ENCODE data around the gene SLC6A2. TPM values are rescaled to one million over a fixed set of nuclear protein-coding genes. Genes with fewer than 3 reads are reported as not detected.

The SLC6A2 gene
- total RNA-seq, 2 donors from 2014 or later = 1.1 TPM; not detected in 1

GRCh38 chr16:55682086-55682485, 26.3 kb downstream of the SLC6A2 start:
- Mint-ChIP-seq H3K4me1 (no peaks in the 10 kb centered on the region), H3K27me3 (ENCODE audit: insufficient read depth) (no peaks in the 10 kb centered on the region), H3K9me3 (no peaks in the 10 kb centered on the region), H3K27ac (no peak overlapping the region), H3K36me3 (ENCODE audit: low read depth) (no peaks in the 10 kb centered on the region), H3K4me3 (no peak overlapping the region)
- Histone ChIP-seq H3K9me3 (ENCODE audit: control insufficient read depth, low read length) (no peaks in the 10 kb centered on the region), H3K4me1 (ENCODE audit: control insufficient read depth, insufficient read depth, low read length) (no peaks in the 10 kb centered on the region), H3K27me3 (ENCODE audit: control insufficient read depth, insufficient read depth, low read length, poor library complexity, severe bottlenecking) (no peaks in the 10 kb centered on the region), H3K9ac (ENCODE audit: extremely low read depth, low read length, poor library complexity, severe bottlenecking) (no peak overlapping the region), H3K36me3 (ENCODE audit: control insufficient read depth, insufficient read depth, low read length) (no peaks in the 10 kb centered on the region), H3K27ac (ENCODE audit: low read depth, low read length) (no peak overlapping the region), H3K4me3 (ENCODE audit: low read length) (no peak overlapping the region)
- DNase-seq = no peak
- WGBS, 2 experiments (ENCODE audit: insufficient coverage in 1 of 2, insufficient read length in 1 of 2) = 78 to 91% methylated on average over 5 to 7 of the region's 7 CpGs
- no peak for TF ChIP-seq CTCF (conservative IDR thresholded peaks at IDR 0.05)

GRCh38 chr16:55685973-55686372, 30.2 kb downstream of the SLC6A2 start:
- no peaks in the 10 kb centered on the region for H3K27me3 Mint-ChIP-seq (ENCODE audit: insufficient read depth)

GRCh38 chr16:55686671-55687070, 30.9 kb downstream of the SLC6A2 start:
- 85 to 100% methylated on average over 1 of the region's 1 CpG for WGBS, 2 experiments (ENCODE audit: insufficient coverage in 1 of 2, insufficient read length in 1 of 2)
- Mint-ChIP-seq H3K36me3 (ENCODE audit: low read depth) (no peaks in the 10 kb centered on the region), H3K4me3 (no peak overlapping the region), H3K9me3 (no peaks in the 10 kb centered on the region), H3K27me3 (ENCODE audit: insufficient read depth) (no peaks in the 10 kb centered on the region), H3K4me1 (no peaks in the 10 kb centered on the region), H3K27ac (no peak overlapping the region)
- H3K9ac ChIP-seq (ENCODE audit: extremely low read depth, low read length, poor library complexity, severe bottlenecking) = no peak overlapping the region
- no peaks in the 10 kb centered on the region for H3K9me3 ChIP-seq (ENCODE audit: control insufficient read depth, low read length)
- no peaks in the 10 kb centered on the region for H3K4me1 ChIP-seq (ENCODE audit: control insufficient read depth, insufficient read depth, low read length)
- TF ChIP-seq CTCF (conservative IDR thresholded peaks at IDR 0.05) = no peak
- H3K4me3 ChIP-seq (ENCODE audit: low read length) = no peak overlapping the region
- H3K27ac ChIP-seq (ENCODE audit: low read depth, low read length) = no peak overlapping the region
- H3K36me3 ChIP-seq (ENCODE audit: control insufficient read depth, insufficient read depth, low read length) = no peaks in the 10 kb centered on the region
- peaks cover 11% of the 10 kb centered on the region for H3K27me3 ChIP-seq (ENCODE audit: control insufficient read depth, insufficient read depth, low read length, poor library complexity, severe bottlenecking)
- no peak for DNase-seq

More at GRCh38 chr16:55685973-55686372, 30.2 kb downstream of the SLC6A2 start:
- WGBS, 2 experiments (ENCODE audit: insufficient coverage in 1 of 2, insufficient read length in 1 of 2) = 97 to 100% methylated on average over 1 of the region's 1 CpG
- no peak overlapping the region for H3K9ac ChIP-seq (ENCODE audit: extremely low read depth, low read length, poor library complexity, severe bottlenecking)
- TF ChIP-seq CTCF (conservative IDR thresholded peaks at IDR 0.05) = no peak
- Mint-ChIP-seq H3K4me1 (no peaks in the 10 kb centered on the region), H3K4me3 (no peak overlapping the region), H3K9me3 (no peaks in the 10 kb centered on the region), H3K27ac (no peak overlapping the region), H3K36me3 (ENCODE audit: low read depth) (no peaks in the 10 kb centered on the region)
- H3K4me1 ChIP-seq (ENCODE audit: control insufficient read depth, insufficient read depth, low read length) = no peaks in the 10 kb centered on the region
- H3K36me3 ChIP-seq (ENCODE audit: control insufficient read depth, insufficient read depth, low read length) = no peaks in the 10 kb centered on the region
- H3K9me3 ChIP-seq (ENCODE audit: control insufficient read depth, low read length) = no peaks in the 10 kb centered on the region
- no peak for DNase-seq
- H3K4me3 ChIP-seq (ENCODE audit: low read length) = no peak overlapping the region
- peaks cover 11% of the 10 kb centered on the region for H3K27me3 ChIP-seq (ENCODE audit: control insufficient read depth, insufficient read depth, low read length, poor library complexity, severe bottlenecking)
- H3K27ac ChIP-seq (ENCODE audit: low read depth, low read length) = no peak overlapping the region
